Activated gamma-delta T cell treated with Interleukin-2 at 50 U/mL for 16 hours (primary cell): Measurements from ENCODE around the gene PAX5.
"Not testable (repeated sequence)": the region's sequence is repeated elsewhere in the genome, so short reads cannot be mapped to it uniquely, and the experiment has no call there.

ENCODE experiments used
- DNase-seq: peaks from one replicate; pipeline ENCODE4 v3.0.0-alpha.2; 2020

Gene PAX5

DNA sequence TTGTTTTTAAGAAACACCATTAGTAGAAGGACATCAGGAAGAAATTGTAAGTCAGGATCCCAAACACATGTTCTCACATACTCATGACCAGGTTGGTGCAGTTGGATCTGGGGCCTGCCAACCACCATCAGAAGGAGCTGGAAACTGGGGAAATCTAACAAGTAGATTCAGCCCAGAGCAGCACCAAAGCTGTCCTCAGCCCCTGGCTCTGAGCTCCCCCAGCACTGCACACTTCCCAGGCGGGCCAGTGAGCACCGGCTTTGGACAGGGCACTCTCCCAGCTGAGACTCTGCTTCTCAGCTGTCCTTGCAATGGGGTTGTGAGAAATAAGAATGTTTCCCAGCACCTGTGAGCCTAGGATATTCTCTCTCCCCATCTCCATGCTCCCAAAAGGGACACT lies 162.5 kb downstream of the PAX5 start:
- no peak for DNase-seq

DNA sequence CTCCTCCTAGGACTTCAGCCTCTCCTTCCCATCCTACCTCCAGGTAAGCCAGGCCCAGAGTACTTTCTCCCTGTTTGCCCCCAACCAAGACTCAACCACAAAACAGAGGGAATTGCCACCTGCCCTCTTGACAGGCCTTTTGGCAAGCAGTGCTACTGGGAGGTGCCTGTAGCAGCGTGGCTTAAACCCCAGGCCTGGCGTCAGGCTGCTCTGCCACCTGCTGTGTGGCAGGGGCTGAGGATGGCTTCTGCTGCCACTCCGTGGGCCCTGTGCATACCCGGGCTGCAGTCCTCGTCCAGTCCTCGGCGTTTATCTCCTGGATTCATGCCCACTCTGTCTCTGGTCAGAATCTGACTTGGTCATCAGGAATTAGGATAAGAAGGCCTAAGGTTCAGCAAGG lies 163.1 kb downstream of the PAX5 start:
- DNase-seq, result no peak

DNA sequence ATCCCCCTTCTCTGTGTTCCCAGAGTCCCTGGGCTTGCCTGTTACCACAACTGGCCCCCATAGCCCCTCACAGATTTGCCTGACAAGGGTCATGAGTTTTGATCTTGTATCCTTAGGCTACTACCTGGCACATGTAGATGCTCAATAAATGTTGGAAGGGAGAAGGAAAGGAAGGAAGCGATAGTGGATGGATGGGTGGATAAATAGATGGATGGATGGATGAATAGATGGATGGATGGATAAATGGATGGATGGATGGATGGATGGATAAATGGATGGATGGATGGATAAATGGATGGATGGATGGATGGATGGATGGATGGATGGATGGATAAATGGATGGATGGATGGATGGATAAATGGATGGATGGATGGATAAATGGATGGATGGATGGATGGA lies 164.5 kb downstream of the PAX5 start:
- DNase-seq, result not testable (repeated sequence)

DNA sequence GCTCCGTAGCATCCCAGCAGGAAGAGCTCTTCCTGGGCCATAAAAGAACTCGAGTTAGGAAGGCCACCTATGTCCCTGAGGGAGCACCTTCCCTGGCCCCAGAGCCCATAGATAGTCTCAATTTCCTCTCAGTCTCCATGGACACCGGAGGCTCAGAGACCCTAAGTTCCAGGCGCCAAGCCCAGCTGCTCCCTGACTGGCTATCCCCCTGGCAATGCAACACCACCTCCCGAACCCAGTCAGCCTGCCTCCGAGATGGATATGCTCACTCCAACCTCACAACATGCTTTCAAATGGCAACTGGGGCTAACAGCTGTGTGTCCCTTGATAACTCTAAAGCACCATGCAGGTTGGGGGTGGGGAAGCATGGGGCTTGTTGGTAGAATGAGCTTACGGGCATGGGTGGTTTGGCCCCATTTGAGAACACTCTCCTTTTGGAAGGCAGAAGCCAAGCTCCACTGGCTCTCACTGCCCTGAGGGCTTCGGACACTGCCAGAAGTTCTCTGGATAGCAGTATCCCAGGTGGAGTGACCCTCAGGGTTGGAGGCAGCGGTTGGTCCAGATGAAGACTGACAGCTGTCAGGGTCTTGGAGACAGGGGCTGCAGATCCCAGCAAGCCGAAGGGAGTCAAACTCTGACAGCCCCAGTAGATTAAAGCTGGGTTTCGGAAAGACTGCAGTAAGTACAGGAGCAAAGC lies 165.3 kb downstream of the PAX5 start:
- no peak for DNase-seq

DNA sequence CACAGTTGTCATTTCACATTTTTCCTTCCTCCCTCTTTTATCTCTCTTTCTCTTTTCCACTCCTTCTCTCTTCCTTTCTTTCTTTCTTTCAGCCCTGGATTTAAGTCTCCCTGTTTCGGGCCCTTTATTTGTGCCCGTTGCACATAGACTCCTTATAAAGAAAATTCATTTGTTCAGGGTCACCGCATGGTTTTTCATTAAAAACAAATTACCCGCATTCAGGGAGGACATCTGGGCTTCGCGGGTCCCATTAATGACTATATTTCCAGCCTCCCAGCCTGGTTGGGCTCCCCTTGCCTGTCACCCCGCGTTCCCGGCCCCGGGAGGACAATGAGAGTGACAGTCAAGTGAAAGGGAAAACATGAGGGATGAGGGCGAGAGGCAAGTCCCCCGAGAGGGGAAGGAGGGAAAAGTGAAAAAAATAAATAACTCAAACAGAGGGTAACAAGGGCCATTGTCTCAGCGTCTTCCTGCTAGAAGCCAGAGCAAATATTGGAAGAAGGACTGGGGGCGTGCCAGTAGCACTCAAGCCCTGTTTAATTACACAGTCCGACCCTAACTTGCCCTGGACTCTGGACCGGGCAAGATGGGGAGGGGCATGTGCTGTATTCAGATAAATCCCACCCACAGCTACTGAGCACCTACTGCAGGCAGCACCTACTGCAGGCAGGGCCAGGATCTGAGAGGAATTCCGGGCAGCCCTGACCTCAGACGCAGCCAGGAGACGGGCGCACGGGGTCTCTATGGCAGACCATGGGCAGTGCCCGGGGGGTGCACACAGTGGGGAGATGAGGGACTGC lies 166.2 kb downstream of the PAX5 start:
- no peak for DNase-seq

DNA sequence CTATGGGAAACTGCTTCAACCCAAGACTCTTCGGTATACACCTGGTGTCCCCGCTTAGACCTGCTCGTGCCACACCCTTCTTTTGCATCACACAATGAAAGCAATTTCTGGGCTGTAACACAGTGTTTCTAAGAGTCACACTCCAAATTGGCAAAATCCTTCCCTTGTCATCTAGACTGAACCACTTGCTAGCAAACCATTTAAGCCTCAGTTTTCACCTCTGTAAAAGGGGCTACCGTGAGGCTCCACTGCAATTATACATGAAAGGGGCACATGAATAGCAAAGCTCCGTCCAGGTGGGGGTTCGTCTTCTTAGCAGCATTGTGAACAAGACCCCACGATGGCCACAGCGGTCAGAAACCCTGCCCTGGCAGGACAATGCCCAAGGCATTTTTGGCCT lies 166.8 kb downstream of the PAX5 start:
- no peak for DNase-seq

DNA sequence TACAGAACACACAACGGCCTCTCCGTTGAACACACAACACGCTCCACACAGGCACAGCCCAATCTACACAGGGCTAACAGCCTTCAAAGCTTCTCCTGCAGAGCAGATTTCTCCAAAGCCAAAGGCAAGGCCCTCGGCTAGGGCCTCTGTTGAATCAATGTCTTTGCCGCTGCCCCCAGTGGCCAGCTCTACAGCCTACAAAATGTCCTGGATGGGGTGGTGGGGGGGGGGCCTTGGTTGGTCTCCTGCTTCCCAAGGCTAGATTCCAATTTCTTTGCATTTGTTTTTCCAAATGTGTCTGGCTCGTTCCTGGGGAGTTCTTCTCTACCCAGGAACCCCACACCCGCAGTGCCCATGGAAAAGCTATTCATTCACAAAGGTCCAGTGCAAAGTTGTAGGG lies 167.2 kb downstream of the PAX5 start:
- no peak for DNase-seq

DNA sequence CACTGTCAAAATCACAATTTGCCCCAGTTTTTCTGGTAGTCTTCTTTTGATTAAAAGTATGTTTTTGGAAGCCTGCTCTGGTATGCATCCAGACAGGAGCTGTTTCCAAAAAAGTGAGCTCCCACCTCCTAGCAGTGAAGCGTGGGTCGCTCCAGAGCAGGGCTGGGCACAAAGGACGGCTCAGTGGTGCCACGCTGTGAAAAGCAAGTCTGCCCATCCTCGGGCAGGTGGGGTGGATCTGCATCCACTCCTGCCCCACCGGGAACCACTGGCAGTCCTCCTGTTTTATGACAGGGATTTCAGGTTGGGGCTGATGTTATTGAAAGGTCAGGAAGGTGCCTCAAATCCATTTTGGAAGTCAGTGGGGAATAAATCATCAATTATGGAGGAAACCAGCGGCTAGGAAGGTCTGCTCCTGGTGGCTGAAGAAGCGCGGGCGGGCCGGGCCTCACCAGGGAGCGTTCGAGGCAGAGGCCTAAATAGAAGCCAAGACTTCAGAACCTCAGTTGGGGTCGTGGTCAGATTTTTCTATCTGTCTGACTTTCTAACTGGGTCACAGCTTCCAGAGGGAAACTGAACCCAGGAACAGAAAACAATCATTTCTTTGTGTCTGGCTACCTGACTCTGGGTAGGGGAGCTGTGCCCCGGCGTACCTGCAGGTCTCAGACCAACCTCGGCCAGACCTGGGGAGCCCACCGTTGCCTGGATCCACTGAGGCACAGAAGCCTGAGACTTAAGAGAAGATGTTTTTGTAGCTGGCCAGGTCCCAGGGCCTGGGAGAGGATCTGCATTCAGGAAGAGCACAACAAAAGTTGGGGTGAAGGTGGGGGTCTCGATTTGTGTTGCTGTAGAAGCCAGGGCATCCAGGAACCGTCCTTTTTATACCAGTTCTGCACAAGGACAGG lies 168.1 kb downstream of the PAX5 start:
- no peak for DNase-seq

DNA sequence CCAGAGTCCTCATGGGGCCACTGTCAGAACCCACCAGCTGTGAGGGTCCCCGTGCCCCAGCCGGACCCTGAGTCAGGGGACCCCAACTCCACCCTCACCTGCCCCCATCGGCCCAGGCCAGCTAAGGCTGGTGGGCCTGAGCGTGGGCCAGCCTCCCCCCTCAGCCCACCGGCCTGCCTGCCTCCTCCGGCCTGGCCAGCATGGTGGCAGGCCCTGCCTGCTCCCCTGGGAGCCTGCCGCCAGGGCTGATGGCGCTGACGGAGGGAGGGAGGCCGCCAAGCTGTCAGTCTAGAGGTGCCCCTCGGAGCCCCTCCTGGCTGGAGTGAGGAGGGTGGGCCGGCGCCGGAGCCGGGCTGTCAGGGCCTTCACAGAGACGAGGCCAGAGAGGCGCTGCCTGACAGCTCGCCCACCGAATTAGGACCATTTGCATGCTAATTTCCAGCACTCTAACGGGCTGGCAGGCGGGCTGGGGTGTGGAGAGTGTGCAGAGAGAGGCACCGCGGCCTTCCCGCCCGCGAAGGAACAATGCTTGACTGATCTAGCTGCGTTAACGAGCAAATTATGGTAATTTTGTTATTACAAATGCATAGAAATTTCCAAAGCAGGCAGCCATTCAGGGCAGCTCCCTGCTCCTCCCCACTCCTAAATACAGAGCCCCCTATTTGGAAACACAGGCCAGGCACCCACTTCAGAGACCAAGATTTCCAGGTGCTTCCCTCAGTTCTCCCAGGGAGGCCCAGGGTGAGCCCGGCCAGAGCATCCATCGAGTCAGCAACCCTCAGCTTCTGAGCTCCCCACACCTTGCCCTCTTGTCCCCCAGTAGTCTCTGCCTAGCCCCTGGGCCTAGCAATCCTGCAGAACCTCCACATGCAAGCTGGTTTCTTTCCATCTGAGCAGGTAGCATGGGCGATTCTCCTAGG lies 169.3 kb downstream of the PAX5 start:
- DNase-seq, result no peak

DNA sequence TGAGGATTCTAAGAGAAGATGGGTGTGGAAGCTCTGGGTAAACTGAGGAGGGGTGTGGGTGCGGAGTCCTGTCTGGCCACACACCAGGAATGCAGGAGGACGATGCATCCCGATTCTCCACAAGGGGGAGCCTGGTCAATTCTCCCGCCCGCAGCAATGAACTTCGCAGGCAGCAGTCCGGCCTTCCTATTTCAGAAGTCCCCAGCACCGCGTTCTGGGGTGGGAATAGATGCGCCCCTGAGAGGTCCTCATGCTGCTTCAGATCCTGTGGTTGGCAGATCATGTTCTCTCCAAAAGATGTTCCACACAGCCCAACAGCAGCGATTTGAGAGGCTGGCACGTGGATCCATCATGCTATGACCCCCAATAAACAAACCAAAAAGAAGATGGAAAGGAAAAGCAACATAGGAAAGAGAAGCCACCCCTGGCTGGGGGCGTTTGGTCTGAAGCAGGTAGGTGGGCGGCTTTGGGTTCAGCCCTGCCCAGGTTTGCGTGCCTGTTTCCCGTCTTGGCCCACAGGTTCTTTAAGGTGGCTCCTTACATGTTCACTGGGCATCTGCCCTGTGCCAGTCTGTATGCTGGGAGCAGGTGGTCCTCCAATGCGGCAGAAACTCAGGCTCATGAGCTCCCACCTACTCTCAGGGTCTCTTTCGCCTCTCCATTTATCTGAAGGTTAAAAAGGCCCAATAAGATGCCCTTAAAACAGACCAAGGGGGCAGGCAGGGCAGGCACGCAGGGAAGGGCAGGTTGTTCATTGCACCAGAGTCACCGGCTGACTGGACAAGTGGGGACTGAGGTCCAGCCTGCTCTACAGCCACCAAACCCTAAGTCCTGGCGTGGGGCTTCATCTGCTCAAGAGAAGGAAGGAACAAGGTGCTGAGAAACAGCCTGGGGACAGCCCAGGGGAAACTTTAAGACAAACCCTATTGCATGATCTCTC lies 171.6 kb downstream of the PAX5 start:
- DNase-seq, result no peak

DNA sequence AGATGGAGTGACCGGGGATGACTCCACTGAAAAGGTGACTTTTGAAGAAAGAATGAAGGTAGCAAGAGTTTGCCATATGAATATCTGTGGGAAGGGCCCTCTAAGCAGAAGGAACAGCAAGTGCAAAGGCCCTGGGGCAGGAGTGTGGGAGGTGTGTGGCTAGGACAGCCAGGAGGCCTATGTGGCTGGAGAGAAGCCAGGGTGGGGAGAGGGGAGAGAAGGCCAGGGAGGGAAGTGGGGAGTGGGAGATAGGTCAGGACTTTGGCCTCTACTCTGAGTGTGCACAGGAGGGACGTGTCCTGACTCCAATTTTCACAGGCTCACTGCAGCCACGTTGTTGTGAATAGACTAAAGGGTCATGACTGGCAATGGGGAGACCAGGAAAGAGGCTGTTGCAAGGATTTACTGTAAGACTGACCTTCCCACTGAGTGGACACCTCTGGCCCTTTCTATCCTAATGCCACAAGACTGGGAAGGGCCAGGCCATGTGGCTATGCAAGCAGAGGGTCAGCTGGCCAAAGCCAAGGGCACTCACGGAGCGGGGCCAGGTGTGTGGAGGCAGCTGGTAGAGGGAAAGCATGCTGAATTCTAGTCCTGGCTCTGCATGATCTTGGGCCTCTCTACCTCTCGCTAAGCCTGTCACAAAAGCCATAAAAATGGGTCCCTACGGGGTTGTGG lies 172.4 kb downstream of the PAX5 start:
- no peak for DNase-seq

DNA sequence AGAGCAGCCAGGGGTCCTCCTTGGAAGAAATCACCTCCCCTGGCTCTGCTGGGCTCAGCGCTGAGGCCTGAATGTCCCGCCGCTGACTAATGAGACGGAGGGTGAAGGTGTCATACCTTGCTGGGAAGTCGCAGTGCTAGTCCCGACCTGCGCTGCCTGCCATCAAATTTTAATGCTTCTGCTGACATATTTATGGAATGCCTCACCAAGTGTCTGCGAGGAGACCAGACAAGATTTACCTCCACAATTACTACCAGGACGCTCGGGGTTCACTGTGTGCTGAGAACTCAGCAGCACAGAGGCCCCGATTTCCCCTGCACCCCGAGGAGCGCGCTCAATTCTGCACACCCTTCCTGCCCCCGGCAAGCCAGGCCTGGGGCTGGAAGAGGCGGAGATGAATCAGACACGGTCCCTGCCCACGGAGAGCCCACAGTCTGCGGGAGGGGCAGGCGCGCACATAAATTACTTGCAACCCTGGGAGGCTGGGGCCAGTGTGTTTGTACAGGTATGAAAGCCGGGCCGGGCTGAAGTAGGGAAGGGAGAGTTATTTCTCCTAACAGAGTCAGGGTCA lies 175.2 kb downstream of the PAX5 start:
- DNase-seq, result no peak

DNA sequence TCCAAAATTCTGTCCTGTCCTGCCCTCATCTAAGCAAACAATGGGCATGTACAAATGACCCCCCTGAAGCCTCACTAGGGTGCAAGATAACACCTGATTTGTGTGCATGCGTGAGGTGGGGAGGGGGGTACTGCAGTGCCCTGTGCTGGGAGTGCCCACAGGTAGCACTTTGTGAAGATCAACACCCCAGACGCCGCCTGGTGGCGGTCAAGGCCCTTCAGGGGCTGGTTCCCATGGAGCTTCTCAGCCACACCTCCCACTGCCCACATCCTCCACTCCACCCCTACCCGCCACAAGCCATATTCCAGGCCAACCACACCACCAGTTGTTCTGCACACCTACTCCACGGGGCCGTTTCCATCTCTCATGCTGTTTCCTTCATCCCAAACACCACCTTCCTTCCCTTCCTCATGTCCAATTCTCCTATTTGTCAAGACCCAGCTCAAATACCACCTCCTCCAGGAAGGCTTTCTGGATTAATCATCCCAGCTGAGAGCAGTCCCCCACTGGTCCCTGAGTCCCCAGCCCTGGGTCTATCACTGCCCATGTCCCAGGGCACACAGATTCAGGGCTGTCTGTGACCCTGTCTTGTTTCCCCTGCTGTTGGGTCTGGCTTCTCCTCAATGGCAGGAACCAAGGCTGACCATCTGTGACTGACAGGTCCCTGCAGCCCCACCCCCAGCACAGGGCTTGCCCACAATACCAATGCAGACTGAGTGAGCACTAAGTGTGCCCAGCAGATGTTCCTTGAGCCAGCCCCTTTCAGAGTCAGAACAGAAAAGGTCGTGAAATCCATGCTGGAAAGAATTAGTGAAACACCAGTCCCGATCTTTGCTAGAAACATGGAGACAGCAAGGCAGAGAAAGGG lies 178.4 kb downstream of the PAX5 start:
- DNase-seq, result peak; percentile 28

DNA sequence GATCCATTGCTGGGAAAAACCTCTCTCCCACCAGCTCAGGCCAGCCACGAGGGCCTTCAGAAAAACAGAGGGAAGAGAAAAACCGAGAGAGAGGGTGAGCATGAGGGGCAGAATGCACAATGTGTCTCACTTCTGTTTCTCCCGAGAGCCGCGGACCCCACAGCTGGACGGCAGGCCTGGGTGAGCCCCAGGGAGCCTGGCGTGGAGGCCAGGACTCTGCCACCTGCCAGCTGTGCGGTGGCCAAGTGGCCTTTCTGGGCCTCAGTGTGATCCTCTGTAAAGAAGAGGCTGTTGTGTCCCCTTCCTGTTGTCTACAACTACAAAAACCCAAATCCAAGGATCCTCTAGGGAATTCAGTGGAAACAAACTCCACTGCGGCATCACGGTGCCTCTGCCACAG lies 179.3 kb downstream of the PAX5 start:
- DNase-seq, result no peak

DNA sequence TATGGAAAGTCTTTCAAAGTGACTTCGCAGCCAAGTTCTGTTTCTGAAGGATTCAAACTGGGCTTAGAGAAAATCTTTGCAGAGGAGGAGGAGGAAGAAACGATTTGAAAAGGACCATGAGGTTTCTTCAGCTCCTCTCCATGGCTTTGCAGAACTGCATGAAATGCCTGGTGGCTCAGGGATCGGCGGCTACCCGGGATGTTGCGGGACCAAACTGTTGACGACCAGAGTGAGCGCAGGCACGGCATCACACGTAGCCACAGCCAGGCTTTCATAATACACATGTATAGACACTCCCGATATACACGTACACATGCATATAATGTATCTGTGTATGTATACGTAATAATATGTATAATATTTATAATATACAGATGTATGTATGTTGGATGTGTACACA lies 180.0 kb downstream of the PAX5 start:
- no peak for DNase-seq

DNA sequence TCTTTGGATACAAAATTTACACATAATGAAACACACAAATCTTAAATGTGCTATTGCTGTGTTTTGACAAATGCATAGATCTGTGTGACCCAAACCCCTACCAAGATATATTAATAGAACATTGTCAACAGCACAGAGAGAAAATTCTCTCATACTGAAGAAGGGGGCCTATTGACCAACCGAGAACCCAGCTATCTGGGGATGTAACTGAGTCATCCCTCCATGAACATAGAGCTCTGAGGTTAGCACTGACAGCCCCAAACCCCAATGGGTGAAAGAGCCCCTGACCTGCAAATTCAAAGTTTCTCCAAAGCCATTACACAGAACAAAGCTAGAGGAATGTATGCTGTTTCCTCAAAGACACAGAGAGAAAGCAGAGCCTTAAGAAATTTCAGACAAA lies 180.8 kb downstream of the PAX5 start:
- DNase-seq, result no peak

DNA sequence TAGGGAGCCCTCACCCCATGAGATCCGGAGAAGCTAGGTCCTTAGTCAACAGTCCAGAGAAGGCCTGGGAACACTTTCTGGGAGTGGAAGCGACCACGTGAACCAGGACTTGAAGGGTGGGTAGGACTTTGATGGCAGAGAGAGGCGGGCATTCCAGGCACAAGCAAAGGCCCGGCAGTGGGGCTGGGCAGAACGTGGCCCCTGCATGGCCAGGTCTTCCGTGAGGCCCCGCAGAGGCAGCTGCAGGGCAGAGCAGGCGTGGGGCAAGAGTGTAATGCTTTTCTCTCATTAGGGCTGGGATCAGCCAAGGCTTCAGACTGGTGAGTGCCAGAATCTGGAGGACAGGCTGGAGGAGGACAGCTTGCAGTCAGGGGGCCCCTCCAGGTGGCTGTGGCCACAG lies 184.1 kb downstream of the PAX5 start:
- DNase-seq, result no peak

DNA sequence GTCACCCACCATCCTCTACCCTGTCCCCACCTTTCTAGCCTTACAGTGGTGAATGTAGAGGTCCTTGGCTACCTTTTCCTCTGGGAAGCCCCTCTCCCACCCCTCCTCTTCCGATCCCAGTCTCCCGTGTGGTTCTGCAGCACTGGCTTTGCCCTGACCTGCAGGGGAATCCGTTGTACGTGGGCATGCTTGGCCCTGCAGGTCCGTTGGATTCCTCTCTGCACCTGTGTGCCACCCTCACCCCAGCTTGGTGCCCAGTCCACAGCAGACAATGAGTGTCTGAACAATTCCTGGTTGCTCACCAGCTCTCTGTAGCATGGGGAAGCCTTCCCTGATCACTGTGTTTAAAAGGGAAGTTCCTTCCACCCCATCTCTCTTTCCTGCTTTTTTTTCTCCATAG lies 185.1 kb downstream of the PAX5 start:
- no peak for DNase-seq
